Heart left ventricle (tissue), 13 donors: ENCODE measurements around the gene MAP3K3.

Experiments
- CTCF ChIP-seq, 12 donors: fragments of 200-600 bp; sonication (generic) in 4 of 12; IDR thresholded peaks; one replicate each; pipeline versions ENCODE4 v1.5.0 to v1.8.0; 2018 to 2022; ENCODE audit warnings: antibody characterized with exemption in 12 of 12, mild to moderate bottlenecking in 5 of 12
- POLR2A ChIP-seq, 2 donors: fragments of 450-650 bp; IDR thresholded peaks; one replicate each; pipeline ENCODE4 v1.6.1; 2017; ENCODE audit warnings: antibody characterized with exemption in 2 of 2, mild to moderate bottlenecking in 2 of 2, moderate library complexity in 2 of 2
- donor health status: ischemic (EF 13 %, LVEDD 7.1; RV severe dilation, severe dysfunction).
- donor health status: DM: no; HTN: yes; CAD: no.
- donor health status: DM: no; HTN: no; CAD: no.
- donor health status: ischemic (EF 25% LVEDD 6.9; RV normal size, moderate dysfunction).
- donor health status: ischemic (EF 25% LVEDD 5.7; RV mildly dilated, moderate dysfunction).
- donor health status: ischemic (EF 35%, LVEDD 5.7; RV mildly dilated, moderate dysfunction).
- donor health status: nonischemic (EF 11% LVEDD 7.7; RV severe dilation, severe dysfunction).
- donor health status: DM: yes; HTN: yes; CAD: no.
- donor health status: PGD.
- donor health status: ischemic (EF 29% LVEDD 5.4; RV normal size, mild dysfunction).
- donor health status: nonischemic (EF 23%, LVEDD 6.1; RV moderate dilation, normal function).

- TF ChIP-seq CTCF (IDR thresholded peaks at IDR 0.05) (no peak), POLR2A (IDR thresholded peaks at IDR 0.05) (no peak)
Measured at GRCh38 chr17:63613663-63614062, 8.6 kb upstream of the MAP3K3 start.
